K562 (cell line): ENCODE data around the gene CCDC33. TPM values are rescaled to one million over a fixed set of nuclear protein-coding genes. Genes with fewer than 3 reads are reported as not detected.

Experiments used
- ATAC-seq: fragments of 200-7000 bp; cut with Tn5 transposase; 3 replicates; pipeline ENCODE4 v1.9.1; 2020; ENCODE audit warnings: moderate library complexity
- BruUV-seq: library from RNA; stranded (reverse); fragments of 400-500 nt; replicated peaks from 2 replicates; lab custom pipeline; 2021; lab: Mats Ljungman, UMichigan
- CTCF ChIA-PET: fragments of 300-600 bp; formaldehyde crosslinking; extraction: SDS; loops from one replicate; lab custom pipeline; 2021; ENCODE audit warnings: low intra/inter-chr PET ratio; lab: Yijun Ruan, JAX
- POLR2A ChIA-PET: fragments of 300-600, 350-650 bp; sonication (Branson Sonifier 250); formaldehyde crosslinking; extraction: SDS; loops from one replicate; lab custom pipeline; 2021; ENCODE audit warnings: antibody characterized with exemption, inconsistent platforms; lab: Yijun Ruan, JAX
- DNase-seq, 4 experiments: peaks; one replicate each; pipeline versions ENCODE4 v3.0.0 to v3.0.0-alpha.2; 2011 to 2018; ENCODE audit warnings: low spot score in 3 of 4, mixed read lengths in 3 of 4; ENCODE audit errors: extremely low read depth in 1 of 4
- FAIRE-seq: peaks from 2 replicates; lab custom pipeline; 2011; peaks lifted over from hg19 to GRCh38; lab: Jason Lieb, UNC
- H2AFZ ChIP-seq: 2 replicates; pipeline ENCODE4 v1.6.0; 2011; ENCODE audit warnings: low read depth, low read length, control low read depth, inconsistent platforms
- H3K27ac ChIP-seq: fragments of 200-600 bp; 3 replicates; pipeline ENCODE4 v1.8.0; 2011; ENCODE audit warnings: low read depth, mild to moderate bottlenecking, control low read depth, inconsistent platforms, low read length, moderate library complexity, mixed read lengths; ENCODE audit errors: extremely low read depth
- H3K27me3 ChIP-seq, 2 experiments: fragments of 300-600 bp in 1 of 2; 2 replicates in 1 of 2; 3 replicates in 1 of 2; pipeline versions ENCODE4 v1.6.0 to v1.8.0; 2011; ENCODE audit warnings: inconsistent platforms in 2 of 2, low read length in 2 of 2, mild to moderate bottlenecking in 1 of 2, mixed read lengths in 1 of 2, moderate library complexity in 1 of 2; ENCODE audit not compliant: control insufficient read depth in 2 of 2, insufficient read depth in 2 of 2
- H3K36me3 ChIP-seq: fragments of 300-600 bp; 3 replicates; pipeline ENCODE4 v1.8.0; 2011; ENCODE audit warnings: mild to moderate bottlenecking, low read length, inconsistent platforms; ENCODE audit not compliant: control insufficient read depth, insufficient read depth
- H3K4me1 ChIP-seq, 2 experiments: fragments of 200-600 bp in 1 of 2; replicated peaks in 1 of 2; 2 replicates in 1 of 2; 3 replicates in 1 of 2; pipeline versions ENCODE4 v1.5.1 to v1.8.0; 2011; ENCODE audit warnings: inconsistent platforms in 2 of 2, low read length in 2 of 2, mild to moderate bottlenecking in 1 of 2, mixed read lengths in 1 of 2, moderate library complexity in 1 of 2; ENCODE audit not compliant: control insufficient read depth in 2 of 2, insufficient read depth in 2 of 2
- H3K4me2 ChIP-seq: 2 replicates; pipeline ENCODE4 v1.6.1; 2011; ENCODE audit warnings: low read length, control low read depth, inconsistent platforms, mixed read lengths; ENCODE audit not compliant: insufficient read depth
- H3K4me3 ChIP-seq: fragments of 200-600 bp; sonication (generic), shearing (Covaris generic); 2 replicates; pipeline ENCODE4 v1.5.1; 2016; ENCODE audit warnings: control low read depth, inconsistent platforms
- H3K79me2 ChIP-seq: fragments of 200-600 bp; 3 replicates; pipeline ENCODE4 v1.8.0; 2011; ENCODE audit warnings: low read length, inconsistent platforms; ENCODE audit not compliant: control insufficient read depth, insufficient read depth
- H3K9ac ChIP-seq, 2 experiments: 2 replicates each; pipeline versions ENCODE4 v1.6.0 to v1.6.1; 2011; ENCODE audit warnings: low read depth in 2 of 2, low read length in 2 of 2, control low read depth in 1 of 2, inconsistent platforms in 1 of 2, mild to moderate bottlenecking in 1 of 2, mixed read lengths in 1 of 2; ENCODE audit not compliant: insufficient read depth in 1 of 2
- H3K9me1 ChIP-seq: one replicate; pipeline ENCODE4 v1.6.0; 2011; ENCODE audit warnings: inconsistent platforms, mild to moderate bottlenecking, low read length, moderate library complexity; ENCODE audit not compliant: control insufficient read depth, insufficient read depth
- H3K9me3 ChIP-seq: replicated peaks from 2 replicates; pipeline ENCODE4 v1.5.1; 2011; ENCODE audit warnings: low read depth, low read length, inconsistent platforms; ENCODE audit not compliant: control insufficient read depth, insufficient read depth
- H4K20me1 ChIP-seq: replicated peaks from 2 replicates; pipeline ENCODE4 v1.6.1; 2011; ENCODE audit warnings: low read length, inconsistent platforms, mixed read lengths; ENCODE audit not compliant: control insufficient read depth, insufficient read depth
- BCOR ChIP-seq: fragments of 450-650 bp; IDR thresholded peaks from 2 replicates; pipeline ENCODE4 v1.6.1; 2016
- DACH1 ChIP-seq: fragments of 450-650 bp; IDR thresholded peaks from 2 replicates; pipeline ENCODE4 v1.6.1; 2018; ENCODE audit not compliant: partially characterized antibody
- ETV5 ChIP-seq: sonication (generic); formaldehyde crosslinking; IDR thresholded peaks from 2 replicates; pipeline ENCODE4 v1.4.0; 2020; ENCODE audit warnings: low read depth, mild to moderate bottlenecking, missing genetic modification reagents
- GTF2F1 ChIP-seq: IDR thresholded peaks from 2 replicates; pipeline ENCODE4 v1.6.1; 2011; ENCODE audit warnings: low read depth, low read length, improper control_type of control experiment
- HNRNPL ChIP-seq: fragments of 200-400 bp; formaldehyde crosslinking; IDR thresholded peaks from 2 replicates; pipeline ENCODE4 v1.6.1; 2017; ENCODE audit warnings: low read depth, mild to moderate bottlenecking, low read length
- KAT8 ChIP-seq: fragments of 450-650 bp; IDR thresholded peaks from 2 replicates; pipeline ENCODE4 v1.6.1; 2016; ENCODE audit warnings: low read depth, mild to moderate bottlenecking
- MEIS2 ChIP-seq: fragments of 450-650 bp; IDR thresholded peaks from 2 replicates; pipeline ENCODE4 v1.6.1; 2014; ENCODE audit warnings: mild to moderate bottlenecking; ENCODE audit not compliant: partially characterized antibody
- PPARD ChIP-seq: fragments of 250-450 bp; sonication (Bioruptor Pico); IDR thresholded peaks from 2 replicates; pipeline ENCODE4 v1.8.0; 2022; ENCODE audit warnings: inconsistent platforms, mild to moderate bottlenecking, moderate library complexity
- PRPF4 ChIP-seq: fragments of 200-400 bp; formaldehyde crosslinking; IDR thresholded peaks from one replicate; pipeline ENCODE4 v1.6.1; 2017; ENCODE audit warnings: low read length, low read depth, mild to moderate bottlenecking; ENCODE audit not compliant: insufficient read depth, poor library complexity, severe bottlenecking
- PTTG1 ChIP-seq: fragments of 450-650 bp; IDR thresholded peaks from 2 replicates; pipeline ENCODE4 v1.6.1; 2016; ENCODE audit warnings: low read depth, mild to moderate bottlenecking, missing genetic modification characterization, missing compliant biosample characterization
- RUNX1 ChIP-seq: sonication (generic); IDR thresholded peaks from 2 replicates; pipeline ENCODE4 v1.6.1; 2016; ENCODE audit warnings: antibody characterized with exemption, low read depth
- SREBF1 ChIP-seq: fragments of 150-350 bp; IDR thresholded peaks from 2 replicates; pipeline ENCODE4 v1.6.1; 2014; ENCODE audit warnings: antibody characterized with exemption, low read depth, low read length, borderline replicate concordance
- SRF ChIP-seq, 2 experiments: fragments of 250-450, 450-650 bp in 1 of 2; sonication (Bioruptor Pico) in 1 of 2; sonication (generic) in 1 of 2; formaldehyde crosslinking; IDR thresholded peaks; 2 replicates each; pipeline versions ENCODE4 v1.5.0 to v1.5.1; 2020 to 2022; ENCODE audit warnings: mild to moderate bottlenecking in 1 of 2, missing genetic modification reagents in 1 of 2
- TARDBP ChIP-seq: fragments of 450-650 bp; IDR thresholded peaks from 2 replicates; pipeline ENCODE4 v1.6.1; 2016
- ZNF212 ChIP-seq: fragments of 450-650 bp; formaldehyde crosslinking; IDR thresholded peaks from 2 replicates; pipeline ENCODE4 v1.4.0; 2020; ENCODE audit warnings: mild to moderate bottlenecking
- ZNF57 ChIP-seq: fragments of 450-650 bp; formaldehyde crosslinking; IDR thresholded peaks from 2 replicates; pipeline ENCODE4 v1.4.0; 2020; ENCODE audit warnings: mild to moderate bottlenecking, moderate library complexity
- ZNF644 ChIP-seq: fragments of 200-800 bp; sonication (Bioruptor generic); IDR thresholded peaks from 2 replicates; pipeline ENCODE4 v1.6.1; 2016; ENCODE audit warnings: low read depth, missing genetic modification characterization, missing compliant biosample characterization
- ZNF766 ChIP-seq: fragments of 200-800 bp; sonication (Bioruptor generic); conservative IDR thresholded peaks from 2 replicates; pipeline ENCODE4 v1.6.1; 2016; ENCODE audit warnings: missing genetic modification characterization, missing compliant biosample characterization
- ZSCAN32 ChIP-seq: fragments of 450-650 bp; formaldehyde crosslinking; IDR thresholded peaks from 2 replicates; pipeline ENCODE4 v1.4.0; 2020; ENCODE audit warnings: mild to moderate bottlenecking, moderate library complexity
- ZZZ3 ChIP-seq: fragments of 450-650 bp; IDR thresholded peaks from 2 replicates; pipeline ENCODE4 v1.6.1; 2016; ENCODE audit warnings: antibody characterized with exemption, mild to moderate bottlenecking, moderate library complexity
- WGBS: fragments of 100-300 bp; shearing (Covaris generic); methylation state at CpG from one replicate; pipeline ENCODE4 v1.1.6; 2016; ENCODE audit warnings: low coverage, mixed read lengths; ENCODE audit not compliant: insufficient coverage; ENCODE audit errors: missing lambda C conversion rate; 5-methylcytosine and 5-hydroxymethylcytosine counted together
- in situ Hi-C: fragments of 300-500 bp; cut with MboI; formaldehyde crosslinking; loops from 4 replicates; pipeline ENCODE4 v1.15.0; 2018; ENCODE audit warnings: inconsistent platforms, mixed read lengths
- intact Hi-C: fragments of 100-400 bp; cut with micrococcal nuclease; formaldehyde crosslinking; loops from 2 replicates; pipeline ENCODE4 v1.14.2; 2022
- polyA plus RNA-seq, 8 experiments: library from polyadenylated mRNA; depleted of rRNA in 4 of 8; stranded (reverse) in 5 of 8; unstranded in 3 of 8; fragments of >200 nt; fragmentation: Nextera tagmentation in 2 of 8; fragmentation: Illumina TruSeq in 1 of 8; extraction: Ambion mirVana in 2 of 8; extraction: Trizol in 1 of 8; gene quantifications; 2 replicates each; pipeline versions ENCODE4 v1.2.1 to v1.2.3, GENCODE V29; 2011 to 2014; ENCODE audit warnings: inconsistent platforms in 1 of 8, missing spikeins in 1 of 8
- total RNA-seq, 7 experiments: library from RNA; depleted of rRNA in 6 of 7; stranded (reverse); fragments of >200 nt in 6 of 7; fragmentation: Illumina TruSeq in 2 of 7; extraction: Trizol in 2 of 7; gene quantifications; 2 replicates each; pipeline versions ENCODE4 v1.2.1 to v1.2.3, GENCODE V29; 2011 to 2021; ENCODE audit warnings: low replicate concordance in 1 of 7
- TF ChIP-seq, protein P1 (sequence below): fragments of 450-650 bp; IDR thresholded peaks from 2 replicates; pipeline ENCODE4 v1.6.1; 2016; ENCODE audit warnings: antibody characterized with exemption
- TF ChIP-seq, protein P2 (sequence below): IDR thresholded peaks from 2 replicates; pipeline ENCODE4 v1.6.1; 2016; ENCODE audit warnings: missing genetic modification characterization, missing compliant biosample characterization

CCDC33 gene
- total and polyA plus RNA-seq, 9 of the 15 experiments (the other 6 are each of a cell fraction or from before 2014, with no cell fraction given), result 0.08 to 1.1 (median 0.15) TPM; not detected in 4

DNA sequence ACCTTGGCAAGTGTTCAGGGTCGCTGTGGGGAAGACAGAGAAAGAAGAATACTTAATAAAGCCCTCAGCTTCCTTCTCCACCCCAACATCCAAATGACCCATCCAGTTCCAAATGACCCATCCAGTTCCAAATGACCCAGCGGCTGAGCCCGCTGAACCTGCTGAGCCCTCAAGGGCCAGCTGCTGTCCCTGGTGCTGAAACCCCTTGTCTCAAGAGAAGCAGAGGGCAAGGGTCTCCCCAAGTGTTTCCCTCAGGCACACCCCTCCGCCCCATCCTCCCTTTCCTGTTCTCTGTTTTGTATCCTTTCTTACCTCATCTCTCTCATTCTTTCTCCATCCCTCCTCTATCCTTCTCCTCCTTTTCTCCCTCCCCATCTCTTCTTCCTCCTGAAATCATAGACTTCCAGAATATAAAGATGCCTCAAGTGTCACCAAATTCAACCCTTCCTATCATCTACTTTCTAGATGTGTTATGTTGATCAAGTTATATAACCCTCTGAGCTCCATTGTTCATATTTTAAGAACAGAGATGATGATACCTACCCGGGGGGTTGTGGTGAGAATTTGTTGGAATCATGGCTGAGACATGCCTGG lies 29.0 kb downstream of the CCDC33 start (continued):
- no peak for TF ChIP-seq ZNF212
- TF ChIP-seq SRF (CRISPR knock-in tag; IDR thresholded peaks at IDR 0.05), result peak in 1 of 2 experiments; percentile 40; a peak in 1 of 4 replicates
- TF ChIP-seq TARDBP, result no peak
- no peak for TF ChIP-seq KAT8
- TF ChIP-seq, protein P1, sequence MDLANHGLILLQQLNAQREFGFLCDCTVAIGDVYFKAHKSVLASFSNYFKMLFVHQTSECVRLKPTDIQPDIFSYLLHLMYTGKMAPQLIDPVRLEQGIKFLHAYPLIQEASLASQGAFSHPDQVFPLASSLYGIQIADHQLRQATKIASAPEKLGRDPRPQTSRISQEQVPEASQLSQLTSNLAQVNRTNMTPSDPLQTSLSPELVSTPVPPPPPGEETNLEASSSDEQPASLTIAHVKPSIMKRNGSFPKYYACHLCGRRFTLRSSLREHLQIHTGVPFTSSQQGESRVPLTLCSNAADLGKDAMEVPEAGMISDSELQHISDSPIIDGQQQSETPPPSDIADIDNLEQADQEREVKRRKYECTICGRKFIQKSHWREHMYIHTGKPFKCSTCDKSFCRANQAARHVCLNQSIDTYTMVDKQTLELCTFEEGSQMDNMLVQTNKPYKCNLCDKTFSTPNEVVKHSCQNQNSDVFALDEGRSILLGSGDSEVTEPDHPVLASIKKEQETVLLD, result no peak
- TF ChIP-seq ETV5 (CRISPR knock-in tag), result no peak
- TF ChIP-seq PPARD (CRISPR knock-in tag), result no peak
- TF ChIP-seq BCOR, result no peak
- TF ChIP-seq PTTG1 (tag), result peak; percentile 15; the same call in 1 of the 2 replicates
- 0 out of 2 replicates have a peak, but pooled peaks have one; percentile 41 for TF ChIP-seq ZNF766 (CRISPR knock-in tag)
- TF ChIP-seq ZZZ3, result no peak

DNA sequence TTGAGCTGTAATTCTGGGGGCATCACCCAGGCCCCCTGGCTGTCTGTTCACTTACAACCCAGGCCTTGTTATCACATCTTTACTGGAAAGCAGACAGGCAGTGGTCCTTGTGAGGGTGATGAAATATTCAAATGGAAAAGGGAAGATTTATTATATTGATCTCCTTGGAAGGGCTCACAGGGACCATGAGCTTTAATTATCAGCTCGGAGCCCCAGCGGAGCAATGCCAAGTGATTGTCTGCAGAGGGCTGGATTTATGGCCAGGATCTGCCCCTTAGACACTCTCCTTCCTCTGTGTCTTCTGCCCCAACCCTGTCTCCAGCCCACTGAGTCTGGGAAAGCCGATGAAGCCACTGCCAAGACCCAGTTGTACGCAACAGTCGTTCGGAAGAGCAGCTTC lies 31.9 kb downstream of the CCDC33 start:
- Histone ChIP-seq H3K36me3 (no peaks in the 10 kb centered on the region), H4K20me1 (peaks cover 14% of the 10 kb centered on the region), H3K9me1 (no peaks in the 10 kb centered on the region), H2AFZ (no peak overlapping the region), H3K4me2 (no peak overlapping the region), H3K4me1 (no peaks in the 10 kb centered on the region), H3K27ac (no peak overlapping the region), H3K9ac (no peak overlapping the region), H3K79me2 (no peaks in the 10 kb centered on the region), H3K9me3 (no peaks in the 10 kb centered on the region), H3K4me3 (no peak overlapping the region), H3K27me3 (peaks cover 15 to 45% of the 10 kb centered on the region in 2 experiments; a peak in 4 of 5 replicates)
- CTCF ChIA-PET, result no interaction called here
- no TSS peak for BruUV-seq
- FAIRE-seq, result no peak
- in situ Hi-C loops, result no loop called here
- intact Hi-C loops, result no loop called here
- no peak for TF ChIP-seq PRPF4
- TF ChIP-seq DACH1, result no peak
- no peak for TF ChIP-seq HNRNPL
- TF ChIP-seq ZSCAN32, result no peak
- TF ChIP-seq SREBF1, result no peak
- TF ChIP-seq RUNX1, result no peak
- TF ChIP-seq, protein P2, sequence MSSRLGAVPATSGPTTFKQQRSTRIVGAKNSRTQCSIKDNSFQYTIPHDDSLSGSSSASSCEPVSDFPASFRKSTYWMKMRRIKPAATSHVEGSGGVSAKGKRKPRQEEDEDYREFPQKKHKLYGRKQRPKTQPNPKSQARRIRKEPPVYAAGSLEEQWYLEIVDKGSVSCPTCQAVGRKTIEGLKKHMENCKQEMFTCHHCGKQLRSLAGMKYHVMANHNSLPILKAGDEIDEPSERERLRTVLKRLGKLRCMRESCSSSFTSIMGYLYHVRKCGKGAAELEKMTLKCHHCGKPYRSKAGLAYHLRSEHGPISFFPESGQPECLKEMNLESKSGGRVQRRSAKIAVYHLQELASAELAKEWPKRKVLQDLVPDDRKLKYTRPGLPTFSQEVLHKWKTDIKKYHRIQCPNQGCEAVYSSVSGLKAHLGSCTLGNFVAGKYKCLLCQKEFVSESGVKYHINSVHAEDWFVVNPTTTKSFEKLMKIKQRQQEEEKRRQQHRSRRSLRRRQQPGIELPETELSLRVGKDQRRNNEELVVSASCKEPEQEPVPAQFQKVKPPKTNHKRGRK (tag), result no peak
- no peak for TF ChIP-seq ZNF57 (CRISPR knock-in tag)
- no peak for TF ChIP-seq GTF2F1
- no peak for TF ChIP-seq MEIS2
- no peak for TF ChIP-seq ZNF644 (tag)
- no peak for DNase-seq
- 0% methylated on average over 6 of the region's 6 CpGs for WGBS
- no peak for ATAC-seq
- POLR2A ChIA-PET, result interaction anchor here (0.5 to 0.7 kb wide), 2 partner anchors 72 to 437 kb away, joined by 3 to 4 read pairs; no protein-coding TSS in a partner anchor
